ENCODE results near the gene CRACDL.

The CRACDL gene

GRCh38 chr2:98795891-98796676, 139.9 kb downstream of the CRACDL start (continued):
- TF ChIP-seq RARB (CRISPR knock-in tag; IDR thresholded peaks at IDR 0.05) (no peak), PPARA (CRISPR knock-in tag; IDR thresholded peaks at IDR 0.05; ENCODE audit: borderline replicate concordance) (no peak), SNAI2 (CRISPR knock-in tag; IDR thresholded peaks at IDR 0.05) (no peak)

- ATAC-seq: no peak
- TF ChIP-seq ZFP3 (CRISPR knock-in tag; IDR thresholded peaks at IDR 0.05): no peak
- no peak for TF ChIP-seq ESRRG (CRISPR knock-in tag; IDR thresholded peaks at IDR 0.05)
- TF ChIP-seq TOX (CRISPR knock-in tag; IDR thresholded peaks at IDR 0.05; ENCODE audit: borderline replicate concordance): no peak
- no peak for TF ChIP-seq ZNF565 (CRISPR knock-in tag; conservative IDR thresholded peaks at IDR 0.05; ENCODE audit: low read depth)
- no peak for TF ChIP-seq PATZ1 (CRISPR knock-in tag; IDR thresholded peaks at IDR 0.05; ENCODE audit: borderline replicate concordance)
- TF ChIP-seq, protein P1, sequence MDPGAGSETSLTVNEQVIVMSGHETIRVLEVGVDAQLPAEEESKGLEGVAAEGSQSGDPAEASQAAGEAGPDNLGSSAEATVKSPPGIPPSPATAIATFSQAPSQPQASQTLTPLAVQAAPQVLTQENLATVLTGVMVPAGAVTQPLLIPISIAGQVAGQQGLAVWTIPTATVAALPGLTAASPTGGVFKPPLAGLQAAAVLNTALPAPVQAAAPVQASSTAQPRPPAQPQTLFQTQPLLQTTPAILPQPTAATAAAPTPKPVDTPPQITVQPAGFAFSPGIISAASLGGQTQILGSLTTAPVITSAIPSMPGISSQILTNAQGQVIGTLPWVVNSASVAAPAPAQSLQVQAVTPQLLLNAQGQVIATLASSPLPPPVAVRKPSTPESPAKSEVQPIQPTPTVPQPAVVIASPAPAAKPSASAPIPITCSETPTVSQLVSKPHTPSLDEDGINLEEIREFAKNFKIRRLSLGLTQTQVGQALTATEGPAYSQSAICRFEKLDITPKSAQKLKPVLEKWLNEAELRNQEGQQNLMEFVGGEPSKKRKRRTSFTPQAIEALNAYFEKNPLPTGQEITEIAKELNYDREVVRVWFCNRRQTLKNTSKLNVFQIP (CRISPR knock-in tag; IDR thresholded peaks at IDR 0.05; ENCODE audit: borderline replicate concordance, low read depth): no peak
Measured at GRCh38 chr2:98793897-98794830, 141.9 kb downstream of the CRACDL start.

- TF ChIP-seq ZFP3 (CRISPR knock-in tag; IDR thresholded peaks at IDR 0.05): no peak
- no peak for TF ChIP-seq ESRRG (CRISPR knock-in tag; IDR thresholded peaks at IDR 0.05)
- no peak for ATAC-seq
Measured at GRCh38 chr2:98793275-98793674, 142.8 kb downstream of the CRACDL start.

- TF ChIP-seq PPARA (CRISPR knock-in tag; IDR thresholded peaks at IDR 0.05; ENCODE audit: borderline replicate concordance): no peak
- TF ChIP-seq, protein P2, sequence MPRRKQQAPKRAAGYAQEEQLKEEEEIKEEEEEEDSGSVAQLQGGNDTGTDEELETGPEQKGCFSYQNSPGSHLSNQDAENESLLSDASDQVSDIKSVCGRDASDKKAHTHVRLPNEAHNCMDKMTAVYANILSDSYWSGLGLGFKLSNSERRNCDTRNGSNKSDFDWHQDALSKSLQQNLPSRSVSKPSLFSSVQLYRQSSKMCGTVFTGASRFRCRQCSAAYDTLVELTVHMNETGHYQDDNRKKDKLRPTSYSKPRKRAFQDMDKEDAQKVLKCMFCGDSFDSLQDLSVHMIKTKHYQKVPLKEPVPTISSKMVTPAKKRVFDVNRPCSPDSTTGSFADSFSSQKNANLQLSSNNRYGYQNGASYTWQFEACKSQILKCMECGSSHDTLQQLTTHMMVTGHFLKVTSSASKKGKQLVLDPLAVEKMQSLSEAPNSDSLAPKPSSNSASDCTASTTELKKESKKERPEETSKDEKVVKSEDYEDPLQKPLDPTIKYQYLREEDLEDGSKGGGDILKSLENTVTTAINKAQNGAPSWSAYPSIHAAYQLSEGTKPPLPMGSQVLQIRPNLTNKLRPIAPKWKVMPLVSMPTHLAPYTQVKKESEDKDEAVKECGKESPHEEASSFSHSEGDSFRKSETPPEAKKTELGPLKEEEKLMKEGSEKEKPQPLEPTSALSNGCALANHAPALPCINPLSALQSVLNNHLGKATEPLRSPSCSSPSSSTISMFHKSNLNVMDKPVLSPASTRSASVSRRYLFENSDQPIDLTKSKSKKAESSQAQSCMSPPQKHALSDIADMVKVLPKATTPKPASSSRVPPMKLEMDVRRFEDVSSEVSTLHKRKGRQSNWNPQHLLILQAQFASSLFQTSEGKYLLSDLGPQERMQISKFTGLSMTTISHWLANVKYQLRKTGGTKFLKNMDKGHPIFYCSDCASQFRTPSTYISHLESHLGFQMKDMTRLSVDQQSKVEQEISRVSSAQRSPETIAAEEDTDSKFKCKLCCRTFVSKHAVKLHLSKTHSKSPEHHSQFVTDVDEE (CRISPR knock-in tag; IDR thresholded peaks at IDR 0.05): no peak
- ATAC-seq: no peak
Measured at GRCh38 chr2:98790221-98790620, 145.8 kb downstream of the CRACDL start.

GRCh38 chr2:98787700-98788099, 148.3 kb downstream of the CRACDL start:
- no peak for ATAC-seq
- no peak for TF ChIP-seq ZFP30 (CRISPR knock-in tag; IDR thresholded peaks at IDR 0.05)
- TF ChIP-seq, protein P3, sequence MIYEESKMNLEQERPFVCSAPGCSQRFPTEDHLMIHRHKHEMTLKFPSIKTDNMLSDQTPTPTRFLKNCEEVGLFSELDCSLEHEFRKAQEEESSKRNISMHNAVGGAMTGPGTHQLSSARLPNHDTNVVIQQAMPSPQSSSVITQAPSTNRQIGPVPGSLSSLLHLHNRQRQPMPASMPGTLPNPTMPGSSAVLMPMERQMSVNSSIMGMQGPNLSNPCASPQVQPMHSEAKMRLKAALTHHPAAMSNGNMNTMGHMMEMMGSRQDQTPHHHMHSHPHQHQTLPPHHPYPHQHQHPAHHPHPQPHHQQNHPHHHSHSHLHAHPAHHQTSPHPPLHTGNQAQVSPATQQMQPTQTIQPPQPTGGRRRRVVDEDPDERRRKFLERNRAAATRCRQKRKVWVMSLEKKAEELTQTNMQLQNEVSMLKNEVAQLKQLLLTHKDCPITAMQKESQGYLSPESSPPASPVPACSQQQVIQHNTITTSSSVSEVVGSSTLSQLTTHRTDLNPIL (CRISPR knock-in tag; IDR thresholded peaks at IDR 0.05; ENCODE audit: low read depth): no peak
- no peak for TF ChIP-seq ZC3H10 (CRISPR knock-in tag; IDR thresholded peaks at IDR 0.05)
- TF ChIP-seq SNAI2 (CRISPR knock-in tag; IDR thresholded peaks at IDR 0.05): no peak
- no peak for TF ChIP-seq ZNF70 (CRISPR knock-in tag; IDR thresholded peaks at IDR 0.05)
- TF ChIP-seq TCF4 (CRISPR knock-in tag; IDR thresholded peaks at IDR 0.05; ENCODE audit: borderline replicate concordance): no peak
- no peak for TF ChIP-seq CSDC2 (CRISPR knock-in tag; IDR thresholded peaks at IDR 0.05)
- TF ChIP-seq RARB (CRISPR knock-in tag; IDR thresholded peaks at IDR 0.05): no peak
- no peak for TF ChIP-seq ISL1 (CRISPR knock-in tag; IDR thresholded peaks at IDR 0.05)
- TF ChIP-seq ZNF565 (CRISPR knock-in tag; conservative IDR thresholded peaks at IDR 0.05; ENCODE audit: low read depth): no peak
- no peak for TF ChIP-seq ESRRG (CRISPR knock-in tag; IDR thresholded peaks at IDR 0.05)

Data from SK-N-SH treated with all-trans-retinoic acid at 6 μM for 48 hours (cell line).